T-helper 17 cell (primary cell): ENCODE results near the gene KIRREL1. TPM values are rescaled to one million over a fixed set of nuclear protein-coding genes. Genes with fewer than 3 reads are reported as not detected.

ENCODE experiments used
- ATAC-seq: fragments of 150-1000 bp; cut with Tn5 transposase; 2 replicates; pipeline ENCODE4 v1.10.0; 2021; ENCODE audit warnings: mild to moderate bottlenecking, moderate library complexity
- DNase-seq, 3 donors: peaks; one replicate each; pipeline versions ENCODE4 v3.0.0 to v3.0.0-alpha.2; 2020 to 2021
- H3K9me3 ChIP-seq: one replicate; pipeline ENCODE4 v1.7.0; 2013; ENCODE audit warnings: low read length, mild to moderate bottlenecking; ENCODE audit not compliant: control insufficient read depth, poor library complexity, severe bottlenecking
- H3K27ac Mint-ChIP-seq: one replicate; pipeline ENCODE4 v1.8.0; 2022; ENCODE audit warnings: mild to moderate bottlenecking, moderate library complexity, mixed read lengths
- H3K27me3 Mint-ChIP-seq: one replicate; pipeline ENCODE4 v1.8.0; 2022; ENCODE audit warnings: mixed read lengths
- H3K36me3 Mint-ChIP-seq: one replicate; pipeline ENCODE4 v1.8.0; 2022; ENCODE audit warnings: low read depth, mixed read lengths
- H3K4me1 Mint-ChIP-seq: one replicate; pipeline ENCODE4 v1.8.0; 2022; ENCODE audit warnings: mild to moderate bottlenecking, mixed read lengths
- H3K4me3 Mint-ChIP-seq: one replicate; pipeline ENCODE4 v1.8.0; 2022; ENCODE audit warnings: mild to moderate bottlenecking, moderate library complexity, mixed read lengths
- total RNA-seq, 4 donors: library from RNA in 2 of 4; stranded (reverse) in 2 of 4; gene quantifications; one replicate each; pipeline ENCODE4 v1.2.3 and lab custom pipeline; 2022 to 2026

KIRREL1 gene
- total RNA-seq, 2 donors from 2014 or later, result not detected

- Mint-ChIP-seq H3K4me1 (peaks cover 3% of the 10 kb centered on the region), H3K27ac (no peak overlapping the region), H3K36me3 (peaks cover 2% of the 10 kb centered on the region), H3K4me3 (no peak overlapping the region), H3K27me3 (peaks cover 79% of the 10 kb centered on the region)
- DNase-seq, result no peak
- ATAC-seq, result no peak
- H3K9me3 ChIP-seq, result no peaks in the 10 kb centered on the region
Measured at GRCh38 chr1:158055854-158056253, 62.4 kb downstream of the KIRREL1 start.

GRCh38 chr1:158056498-158056897, 63.1 kb downstream of the KIRREL1 start:
- no peak for ATAC-seq
- peaks cover 79% of the 10 kb centered on the region for H3K27me3 Mint-ChIP-seq

GRCh38 chr1:158058237-158058985, 65.0 kb downstream of the KIRREL1 start:
- Mint-ChIP-seq H3K27me3 (peaks cover 79% of the 10 kb centered on the region), H3K4me3 (no peak overlapping the region), H3K27ac (no peak overlapping the region), H3K36me3 (peaks cover 2% of the 10 kb centered on the region), H3K4me1 (peaks cover 3% of the 10 kb centered on the region)
- DNase-seq (no peak), ATAC-seq (no peak)
- no peaks in the 10 kb centered on the region for H3K9me3 ChIP-seq

More at GRCh38 chr1:158056498-158056897, 63.1 kb downstream of the KIRREL1 start:
- DNase-seq, result no peak
- H3K9me3 ChIP-seq, result no peaks in the 10 kb centered on the region
- H3K27ac Mint-ChIP-seq, result no peak overlapping the region
- H3K4me3 Mint-ChIP-seq, result no peak overlapping the region
- peaks cover 3% of the 10 kb centered on the region for H3K4me1 Mint-ChIP-seq
- peaks cover 2% of the 10 kb centered on the region for H3K36me3 Mint-ChIP-seq

- no peak for ATAC-seq
- Mint-ChIP-seq H3K27me3 (peaks cover 75% of the 10 kb centered on the region), H3K4me3 (no peak overlapping the region), H3K4me1 (peaks cover 3% of the 10 kb centered on the region), H3K36me3 (peaks cover 2% of the 10 kb centered on the region), H3K27ac (no peak overlapping the region)
- DNase-seq, result no peak
- no peaks in the 10 kb centered on the region for H3K9me3 ChIP-seq
Measured at GRCh38 chr1:158059984-158060383, 66.5 kb downstream of the KIRREL1 start.

- H3K4me1 Mint-ChIP-seq, result peaks cover 3% of the 10 kb centered on the region
- H3K27ac Mint-ChIP-seq, result no peak overlapping the region
- DNase-seq (no peak), ATAC-seq (no peak)
- peaks cover 81% of the 10 kb centered on the region for H3K27me3 Mint-ChIP-seq
- no peak overlapping the region for H3K4me3 Mint-ChIP-seq
- no peaks in the 10 kb centered on the region for H3K36me3 Mint-ChIP-seq
- no peaks in the 10 kb centered on the region for H3K9me3 ChIP-seq
Measured at GRCh38 chr1:158062174-158062573, 68.7 kb downstream of the KIRREL1 start.

GRCh38 chr1:158067662-158068061, 74.2 kb downstream of the KIRREL1 start:
- no peak for ATAC-seq
- DNase-seq, result no peak
- Mint-ChIP-seq H3K36me3 (peaks cover 2% of the 10 kb centered on the region), H3K4me1 (peaks cover 7% of the 10 kb centered on the region), H3K27me3 (peaks cover 83% of the 10 kb centered on the region), H3K27ac (no peak overlapping the region), H3K4me3 (no peak overlapping the region)
- no peaks in the 10 kb centered on the region for H3K9me3 ChIP-seq

GRCh38 chr1:158068918-158069317, 75.5 kb downstream of the KIRREL1 start:
- Mint-ChIP-seq H3K4me3 (no peak overlapping the region), H3K27ac (no peak overlapping the region), H3K27me3 (peaks cover 80% of the 10 kb centered on the region), H3K4me1 (peaks cover 7% of the 10 kb centered on the region), H3K36me3 (peaks cover 2% of the 10 kb centered on the region)
- no peak for DNase-seq
- ATAC-seq, result no peak
- no peaks in the 10 kb centered on the region for H3K9me3 ChIP-seq

- no peaks in the 10 kb centered on the region for H3K9me3 ChIP-seq
- Mint-ChIP-seq H3K27ac (no peak overlapping the region), H3K36me3 (peaks cover 2% of the 10 kb centered on the region), H3K4me1 (peaks cover 7% of the 10 kb centered on the region), H3K4me3 (no peak overlapping the region), H3K27me3 (peaks cover 76% of the 10 kb centered on the region)
- ATAC-seq, result no peak
- DNase-seq, result no peak
Measured at GRCh38 chr1:158071138-158071537, 77.7 kb downstream of the KIRREL1 start.

GRCh38 chr1:158075078-158075477, 81.6 kb downstream of the KIRREL1 start:
- H3K27me3 Mint-ChIP-seq, result peaks cover 46% of the 10 kb centered on the region
- no peak for DNase-seq
- no peaks in the 10 kb centered on the region for H3K9me3 ChIP-seq
- no peak overlapping the region for H3K27ac Mint-ChIP-seq
- no peak overlapping the region for H3K4me3 Mint-ChIP-seq
- peaks cover 11% of the 10 kb centered on the region for H3K4me1 Mint-ChIP-seq
- no peak for ATAC-seq
- peaks cover 2% of the 10 kb centered on the region for H3K36me3 Mint-ChIP-seq

- Mint-ChIP-seq H3K27ac (no peak overlapping the region), H3K4me3 (no peak overlapping the region), H3K27me3 (peaks cover 39% of the 10 kb centered on the region), H3K4me1 (peaks cover 7% of the 10 kb centered on the region), H3K36me3 (peaks cover 2% of the 10 kb centered on the region)
- ATAC-seq, result no peak
- no peaks in the 10 kb centered on the region for H3K9me3 ChIP-seq
- no peak for DNase-seq
Measured at GRCh38 chr1:158076441-158076840, 83.0 kb downstream of the KIRREL1 start.

- Mint-ChIP-seq H3K27ac (no peak overlapping the region), H3K4me1 (peaks cover 4% of the 10 kb centered on the region)
- ATAC-seq, result no peak
Measured at GRCh38 chr1:158077411-158078256, 84.2 kb downstream of the KIRREL1 start.

GRCh38 chr1:158078569-158079080, 85.2 kb downstream of the KIRREL1 start:
- H3K4me1 Mint-ChIP-seq, result peaks cover 4% of the 10 kb centered on the region

More at GRCh38 chr1:158077411-158078256, 84.2 kb downstream of the KIRREL1 start:
- no peaks in the 10 kb centered on the region for H3K36me3 Mint-ChIP-seq
- H3K4me3 Mint-ChIP-seq, result no peak overlapping the region
- H3K9me3 ChIP-seq, result no peaks in the 10 kb centered on the region
- no peak for DNase-seq
- H3K27me3 Mint-ChIP-seq, result peaks cover 29% of the 10 kb centered on the region

GRCh38 chr1:158080066-158080465, 86.6 kb downstream of the KIRREL1 start:
- H3K36me3 Mint-ChIP-seq, result no peaks in the 10 kb centered on the region
- H3K4me1 Mint-ChIP-seq, result peaks cover 4% of the 10 kb centered on the region
- ATAC-seq (no peak), DNase-seq (no peak)
- H3K27ac Mint-ChIP-seq, result no peak overlapping the region
- peaks cover 13% of the 10 kb centered on the region for H3K27me3 Mint-ChIP-seq
- no peak overlapping the region for H3K4me3 Mint-ChIP-seq
- H3K9me3 ChIP-seq, result no peaks in the 10 kb centered on the region

More at GRCh38 chr1:158078569-158079080, 85.2 kb downstream of the KIRREL1 start:
- ATAC-seq, result no peak
- H3K9me3 ChIP-seq, result no peaks in the 10 kb centered on the region
- Mint-ChIP-seq H3K27me3 (peaks cover 22% of the 10 kb centered on the region), H3K4me3 (no peak overlapping the region), H3K27ac (no peak overlapping the region), H3K36me3 (no peaks in the 10 kb centered on the region)
- DNase-seq, result no peak
